Smooth muscle cell (in vitro differentiated cells): ENCODE results near the gene PRF1. TPM values are rescaled to one million over a fixed set of nuclear protein-coding genes. Genes with fewer than 3 reads are reported as not detected.
"Not testable (repeated sequence)": the region's sequence is repeated elsewhere in the genome, so short reads cannot be mapped to it uniquely, and the experiment has no call there.

Experiments
- DNase-seq: peaks from one replicate; lab custom pipeline; 2025; ENCODE audit not compliant: unreplicated experiment; lab: John Stamatoyannopoulos, UW
- H2AFZ ChIP-seq: fragments of 200-600 bp; sonication (generic); 2 replicates; pipeline ENCODE4 v1.6.0; 2016; ENCODE audit warnings: antibody characterized with exemption, low read depth, mild to moderate bottlenecking
- H3F3A ChIP-seq: fragments of 200-600 bp; sonication (generic); 2 replicates; pipeline ENCODE4 v1.6.0; 2017; ENCODE audit warnings: antibody characterized with exemption, low read depth
- H3K27ac ChIP-seq: fragments of 200-600 bp; sonication (generic); 2 replicates; pipeline ENCODE4 v1.5.1; 2016; ENCODE audit warnings: low read depth, mild to moderate bottlenecking
- H3K27me3 ChIP-seq: fragments of 200-600 bp; sonication (generic); 2 replicates; pipeline ENCODE4 v1.6.1; 2016; ENCODE audit warnings: low read depth, mild to moderate bottlenecking
- H3K36me3 ChIP-seq: fragments of 200-600 bp; sonication (generic); 2 replicates; pipeline ENCODE4 v1.5.1; 2016; ENCODE audit warnings: low read depth
- H3K4me1 ChIP-seq: fragments of 200-600 bp; sonication (generic); 2 replicates; pipeline ENCODE4 v1.5.1; 2016; ENCODE audit warnings: low read depth
- H3K4me2 ChIP-seq: fragments of 200-600 bp; sonication (generic); 2 replicates; pipeline ENCODE4 v1.6.0; 2016; ENCODE audit warnings: mild to moderate bottlenecking
- H3K4me3 ChIP-seq: fragments of 200-600 bp; sonication (generic); 2 replicates; pipeline ENCODE4 v1.5.1; 2016; ENCODE audit warnings: mild to moderate bottlenecking
- H3K79me2 ChIP-seq: fragments of 200-600 bp; sonication (generic); 2 replicates; pipeline ENCODE4 v1.6.0; 2016; ENCODE audit warnings: low read depth, mild to moderate bottlenecking
- H3K9ac ChIP-seq: fragments of 200-600 bp; sonication (generic); 2 replicates; pipeline ENCODE4 v1.6.0; 2016; ENCODE audit warnings: low read depth
- H3K9me3 ChIP-seq: fragments of 200-600 bp; sonication (generic); replicated peaks from 2 replicates; pipeline ENCODE4 v1.5.1; 2016; ENCODE audit warnings: low read depth
- H4K20me1 ChIP-seq: fragments of 200-600 bp; sonication (generic); 2 replicates; pipeline ENCODE4 v1.6.0; 2016; ENCODE audit warnings: low read depth
- CTCF ChIP-seq: fragments of 200-600 bp; sonication (generic); IDR thresholded peaks from 2 replicates; pipeline ENCODE4 v1.5.1; 2017; ENCODE audit warnings: borderline replicate concordance, mild to moderate bottlenecking, antibody characterized with exemption; ENCODE audit not compliant: insufficient read depth, poor library complexity, severe bottlenecking
- WGBS: methylation state at CpG from one replicate; pipeline ENCODE4 v1.1.7; 2016; ENCODE audit warnings: low lambda C conversion rate; 5-methylcytosine and 5-hydroxymethylcytosine counted together
- polyA plus RNA-seq: library from polyadenylated mRNA; unstranded; fragments of >200 nt; fragmentation: Nextera tagmentation; extraction: Ambion mirVana; gene quantifications from 2 replicates; pipeline ENCODE4 v1.2.1, GENCODE V29; 2016
- total RNA-seq: library from RNA; depleted of rRNA; stranded (reverse); fragments of >200 nt; gene quantifications from 2 replicates; pipeline ENCODE4 v1.2.3, GENCODE V29; 2014

PRF1 gene
- total and polyA plus RNA-seq, 2 experiments from 2014 or later, result not detected

GRCh38 chr10:70649526-70649925 is 47.0 kb upstream of the PRF1 start:
- Histone ChIP-seq H3K4me1 (no peaks in the 10 kb centered on the region), H3K27me3 (no peaks in the 10 kb centered on the region), H4K20me1 (no peaks in the 10 kb centered on the region), H3K36me3 (no peaks in the 10 kb centered on the region), H3K9ac (no peak overlapping the region), H3K27ac (no peak overlapping the region), H3K79me2 (no peaks in the 10 kb centered on the region), H3K4me2 (no peak overlapping the region), H3K4me3 (no peak overlapping the region), H3F3A (no peaks in the 10 kb centered on the region), H3K9me3 (no peaks in the 10 kb centered on the region), H2AFZ (no peak overlapping the region)
- no peak for TF ChIP-seq CTCF
- no peak for DNase-seq
- 62% methylated on average over 4 of the region's 4 CpGs for WGBS

DNA sequence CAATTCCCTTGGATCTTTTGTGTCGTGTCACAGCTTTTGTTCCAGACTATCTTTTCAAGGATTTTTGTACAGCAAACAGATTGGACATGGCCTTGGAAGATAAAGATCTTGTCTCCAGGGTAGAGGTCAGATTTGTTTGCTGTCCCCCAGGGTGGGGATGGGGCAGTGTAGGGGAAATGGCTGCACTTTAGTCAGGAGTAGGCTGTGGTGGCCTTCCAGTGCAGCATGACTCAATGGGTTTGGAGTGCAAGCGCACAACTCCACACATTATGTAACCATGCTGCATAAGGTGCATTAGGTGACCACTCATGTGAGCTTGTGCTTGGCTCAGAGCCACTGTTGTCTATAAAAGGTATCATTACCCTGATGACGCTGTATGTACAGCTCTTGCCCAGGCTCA is 45.9 kb upstream of the PRF1 start:
- Histone ChIP-seq H3K9ac (no peak overlapping the region), H3K36me3 (no peaks in the 10 kb centered on the region), H3K4me1 (no peaks in the 10 kb centered on the region), H2AFZ (no peak overlapping the region), H3F3A (no peaks in the 10 kb centered on the region), H3K27me3 (no peaks in the 10 kb centered on the region), H3K4me3 (no peak overlapping the region), H3K4me2 (no peak overlapping the region), H3K79me2 (no peaks in the 10 kb centered on the region), H3K9me3 (no peaks in the 10 kb centered on the region), H3K27ac (no peak overlapping the region), H4K20me1 (no peaks in the 10 kb centered on the region)
- no peak for DNase-seq
- TF ChIP-seq CTCF, result no peak
- 92% methylated on average over 3 of the region's 3 CpGs for WGBS

DNA sequence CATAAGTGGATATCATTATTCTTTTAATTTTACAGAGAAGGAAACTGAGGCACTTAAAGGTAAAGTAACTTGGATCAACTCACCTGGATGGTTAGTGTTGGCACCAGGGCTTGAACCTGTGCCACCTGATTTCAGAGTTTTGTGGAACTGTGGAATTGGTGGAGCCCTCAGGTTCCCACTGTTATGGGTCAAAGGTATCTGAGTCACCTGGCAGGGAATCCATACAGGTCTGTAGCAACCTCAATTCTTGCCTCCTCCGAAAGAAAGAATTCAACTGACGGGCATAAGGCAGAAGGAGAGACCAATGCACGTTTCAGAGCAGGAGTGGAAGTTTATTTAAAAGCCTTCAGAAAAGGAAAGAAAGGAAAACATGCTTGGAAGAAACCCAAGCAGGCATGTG is 44.5 kb upstream of the PRF1 start:
- WGBS, result 56% methylated on average over 3 of the region's 3 CpGs
- no peak overlapping the region for H3K4me3 ChIP-seq
- H3K79me2 ChIP-seq, result no peaks in the 10 kb centered on the region
- no peaks in the 10 kb centered on the region for H3K27me3 ChIP-seq
- H3K4me2 ChIP-seq, result no peak overlapping the region
- no peak overlapping the region for H3K27ac ChIP-seq
- H3F3A ChIP-seq, result no peaks in the 10 kb centered on the region
- H3K9ac ChIP-seq, result no peak overlapping the region
- H4K20me1 ChIP-seq, result no peaks in the 10 kb centered on the region
- no peaks in the 10 kb centered on the region for H3K36me3 ChIP-seq
- no peaks in the 10 kb centered on the region for H3K4me1 ChIP-seq
- no peak overlapping the region for H2AFZ ChIP-seq
- no peaks in the 10 kb centered on the region for H3K9me3 ChIP-seq
- no peak for TF ChIP-seq CTCF
- no peak for DNase-seq

GRCh38 chr10:70644959-70645358 is 42.4 kb upstream of the PRF1 start:
- H3F3A ChIP-seq, H3K27ac ChIP-seq, H3K4me3 ChIP-seq, H3K9me3 ChIP-seq, H3K79me2 ChIP-seq, H3K4me1 ChIP-seq, H3K36me3 ChIP-seq, H3K9ac ChIP-seq, H3K27me3 ChIP-seq, H4K20me1 ChIP-seq, DNase-seq, H2AFZ ChIP-seq, H3K4me2 ChIP-seq: not testable (repeated sequence)
- 56% methylated on average over 8 of the region's 8 CpGs for WGBS

GRCh38 chr10:70643272-70643671 is 40.7 kb upstream of the PRF1 start:
- not testable (repeated sequence) for H3K4me3 ChIP-seq
- 94% methylated on average over 3 of the region's 3 CpGs for WGBS

DNA sequence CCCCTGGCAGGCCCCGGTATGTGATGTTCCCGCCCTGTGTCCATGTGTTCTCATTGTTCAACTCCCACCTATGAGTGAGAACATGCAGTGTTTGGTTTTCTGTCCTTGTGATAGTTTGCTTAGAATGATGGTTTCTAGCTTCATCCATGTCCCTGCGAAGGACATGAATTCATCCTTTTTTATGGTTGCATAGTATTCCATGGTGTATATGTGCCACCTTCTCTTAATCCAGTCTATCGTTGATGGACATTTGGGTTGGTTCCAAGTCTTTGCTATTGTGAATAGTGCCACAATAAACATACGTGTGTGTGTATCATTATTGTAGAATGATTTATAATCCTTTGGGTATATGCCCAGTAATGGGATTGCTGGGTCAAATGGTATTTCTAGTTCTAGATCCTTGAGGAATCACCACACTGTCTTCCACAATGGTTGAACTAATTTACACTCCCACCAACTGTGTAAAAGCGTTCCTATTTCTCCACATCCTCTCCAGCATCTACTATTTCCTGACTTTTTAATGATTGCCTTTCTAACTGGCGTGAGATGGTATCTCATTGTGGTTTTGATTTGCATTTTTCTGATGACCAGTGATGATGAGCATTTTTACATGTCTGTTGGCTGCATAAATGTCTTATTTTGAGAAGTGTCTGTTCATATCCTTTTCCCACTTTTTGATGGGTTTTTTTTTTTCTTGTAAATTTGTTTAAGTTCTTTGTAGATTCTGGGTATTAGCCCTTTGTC is 37.3 kb upstream of the PRF1 start:
- H3K4me2 ChIP-seq, DNase-seq: not testable (repeated sequence)

More at GRCh38 chr10:70643272-70643671, 40.7 kb upstream of the PRF1 start:
- H3K36me3 ChIP-seq, H2AFZ ChIP-seq, H3F3A ChIP-seq, H3K4me1 ChIP-seq, H3K9me3 ChIP-seq, H3K27me3 ChIP-seq, H3K4me2 ChIP-seq, H3K9ac ChIP-seq, H4K20me1 ChIP-seq, DNase-seq, H3K79me2 ChIP-seq, H3K27ac ChIP-seq: not testable (repeated sequence)

More for the DNA sequence above, 37.3 kb upstream of the PRF1 start:
- H3K4me3 ChIP-seq, H3K27ac ChIP-seq, H2AFZ ChIP-seq, H3K9me3 ChIP-seq, H3K27me3 ChIP-seq, H3F3A ChIP-seq, H4K20me1 ChIP-seq, H3K9ac ChIP-seq, H3K4me1 ChIP-seq, H3K36me3 ChIP-seq, H3K79me2 ChIP-seq: not testable (repeated sequence)
- 92% methylated on average over 7 of the region's 7 CpGs for WGBS
